Stimulated activated CD8-positive, alpha-beta memory T cell treated with anti-CD3 and anti-CD28 coated beads, Interleukin-4, amount 100 ng/mL, for 1 hour (primary cell): ENCODE data around the gene OBP2A.
"Not testable (repeated sequence)": the region's sequence is repeated elsewhere in the genome, so short reads cannot be mapped to it uniquely, and the experiment has no call there.

Experiments used
- DNase-seq, 2 donors: peaks; one replicate each; pipeline ENCODE4 v3.0.0-alpha.2; 2020; ENCODE audit warnings: low read depth in 2 of 2, low spot score in 1 of 2

The OBP2A gene

DNA sequence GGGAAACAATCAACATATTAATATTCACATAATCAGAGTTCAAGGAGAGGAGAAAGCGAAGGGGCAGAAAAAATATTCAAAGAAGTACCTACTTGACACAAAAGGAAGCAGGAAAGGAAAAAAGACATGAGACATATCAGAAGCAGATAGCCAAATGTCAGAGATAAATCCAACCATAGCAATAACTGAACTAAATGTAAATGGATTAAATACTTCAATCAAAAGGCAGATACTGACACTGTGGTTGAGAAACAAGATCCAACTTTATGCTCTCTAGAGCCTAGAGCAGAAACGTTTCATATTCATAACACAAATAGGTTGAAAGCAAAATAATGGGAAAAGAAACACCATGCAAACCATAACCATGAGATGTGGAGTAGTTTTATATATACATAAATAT lies 36.5 kb upstream of the OBP2A start:
- DNase-seq, result no peak

DNA sequence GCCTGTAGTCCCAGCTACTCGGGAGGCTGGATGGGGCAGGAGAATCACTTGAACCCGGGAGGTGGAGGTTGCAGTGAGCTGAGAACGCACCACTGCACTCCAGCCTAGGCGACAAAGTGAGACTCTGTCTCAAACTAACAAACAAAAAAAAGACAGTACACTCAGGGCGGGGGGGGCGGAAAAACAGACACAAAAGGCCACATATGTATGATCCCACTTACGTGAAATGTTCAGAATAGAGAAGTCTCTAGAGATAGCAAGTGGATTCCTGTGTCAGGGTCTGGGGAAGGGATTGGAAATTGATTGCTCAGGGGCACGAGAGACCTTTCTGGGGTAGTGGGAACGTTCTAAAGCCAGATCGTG lies 33.7 kb upstream of the OBP2A start:
- no peak for DNase-seq

DNA sequence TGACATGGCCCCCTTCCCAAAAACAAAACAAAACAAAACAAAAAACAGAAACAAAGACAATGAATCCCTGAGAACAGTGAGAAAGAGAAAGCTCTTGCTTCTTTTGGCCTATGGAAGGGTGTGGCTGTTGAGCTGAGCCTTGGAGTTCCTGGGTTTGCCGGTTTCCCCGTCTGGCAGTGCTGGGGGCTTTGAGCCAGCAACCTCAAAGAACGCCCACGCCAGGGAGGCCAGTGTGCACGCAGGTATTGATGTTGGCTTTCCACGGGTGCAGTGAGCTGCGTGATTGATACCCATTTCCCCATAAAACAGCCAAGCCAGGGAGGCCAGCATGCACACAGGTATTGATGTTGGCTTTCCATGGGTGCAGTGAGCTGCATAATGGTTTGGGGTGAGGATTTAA lies 33.0 kb upstream of the OBP2A start:
- DNase-seq, result no peak

DNA sequence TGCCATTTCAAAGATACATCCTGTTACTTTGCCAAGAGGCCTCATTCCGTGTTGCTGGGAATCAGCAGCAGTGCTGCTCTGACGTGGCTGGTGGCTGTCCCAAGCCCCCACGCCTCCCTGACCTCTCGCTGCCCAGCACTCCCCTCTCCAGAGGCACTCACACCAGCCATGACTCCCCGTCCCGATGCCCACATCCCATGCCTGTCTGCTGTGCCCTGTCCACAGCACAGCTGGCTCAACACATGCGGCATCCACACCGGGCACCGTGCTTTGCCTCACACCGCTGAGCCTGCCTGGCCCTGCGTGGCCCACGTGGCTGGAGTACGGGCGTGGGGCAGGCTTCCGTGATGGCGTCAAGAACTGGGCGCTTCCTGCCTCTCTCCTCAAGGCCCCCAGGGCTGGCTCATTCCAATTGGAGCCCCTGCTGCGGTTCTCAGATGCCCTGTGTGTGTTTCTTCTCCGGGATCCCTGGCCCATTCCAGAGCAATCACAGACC lies 32.5 kb upstream of the OBP2A start:
- DNase-seq, result no peak

DNA sequence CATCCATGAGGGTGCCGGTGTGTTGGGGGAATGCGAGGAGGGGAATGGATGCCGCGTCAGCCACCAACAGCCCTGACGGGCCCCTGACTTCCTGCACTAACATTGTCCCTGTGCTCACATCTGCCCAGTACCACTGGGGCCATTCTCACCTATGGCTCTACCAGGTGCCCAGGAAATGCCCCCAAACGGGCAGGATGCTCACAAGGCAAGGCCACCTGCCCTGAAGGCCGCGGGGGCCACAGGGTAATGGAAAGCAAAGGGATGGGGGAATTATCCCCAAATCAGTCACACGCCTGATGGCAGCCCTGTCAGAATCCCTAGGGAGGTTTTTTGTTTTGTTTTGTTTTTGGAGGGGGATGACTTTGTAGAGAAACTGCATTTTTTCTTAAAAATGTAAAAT lies 32.0 kb upstream of the OBP2A start:
- DNase-seq, result not testable (repeated sequence)

DNA sequence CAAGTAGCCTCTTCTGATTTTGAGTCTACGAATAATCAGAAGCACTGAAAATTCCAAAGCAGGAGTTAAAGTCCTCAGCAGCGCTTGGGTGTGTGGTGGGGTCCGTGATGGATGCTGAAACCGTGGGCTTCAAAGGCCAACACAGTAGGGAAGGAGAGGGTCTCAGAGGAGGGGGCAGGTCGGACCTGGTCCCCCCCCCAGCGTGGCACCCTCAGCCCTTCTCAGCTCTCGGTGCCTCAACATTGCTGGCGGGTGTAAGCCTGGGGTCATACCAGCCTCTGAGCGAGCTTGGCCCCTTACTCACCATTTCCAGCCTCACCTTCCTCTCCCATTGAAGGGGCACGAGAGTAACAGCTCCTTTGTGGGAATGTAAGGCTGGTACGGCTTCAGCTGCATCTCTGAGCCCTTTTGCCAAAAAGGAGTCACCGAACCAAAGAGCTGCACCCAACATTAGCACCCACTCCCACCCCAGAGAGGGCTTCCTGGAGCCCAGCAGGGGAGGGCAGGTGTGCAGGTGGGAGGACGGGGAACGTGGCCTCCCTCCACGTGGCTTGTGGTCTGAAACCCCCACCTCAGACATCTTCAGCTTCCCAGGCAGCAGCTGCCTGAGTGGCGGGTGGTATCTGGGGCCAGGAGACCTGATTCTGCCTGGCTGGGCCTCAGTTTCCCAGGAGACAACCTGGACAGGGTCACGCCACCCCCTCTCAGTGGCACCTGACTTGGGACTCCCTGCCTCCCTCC lies 31.4 kb upstream of the OBP2A start:
- no peak for DNase-seq

DNA sequence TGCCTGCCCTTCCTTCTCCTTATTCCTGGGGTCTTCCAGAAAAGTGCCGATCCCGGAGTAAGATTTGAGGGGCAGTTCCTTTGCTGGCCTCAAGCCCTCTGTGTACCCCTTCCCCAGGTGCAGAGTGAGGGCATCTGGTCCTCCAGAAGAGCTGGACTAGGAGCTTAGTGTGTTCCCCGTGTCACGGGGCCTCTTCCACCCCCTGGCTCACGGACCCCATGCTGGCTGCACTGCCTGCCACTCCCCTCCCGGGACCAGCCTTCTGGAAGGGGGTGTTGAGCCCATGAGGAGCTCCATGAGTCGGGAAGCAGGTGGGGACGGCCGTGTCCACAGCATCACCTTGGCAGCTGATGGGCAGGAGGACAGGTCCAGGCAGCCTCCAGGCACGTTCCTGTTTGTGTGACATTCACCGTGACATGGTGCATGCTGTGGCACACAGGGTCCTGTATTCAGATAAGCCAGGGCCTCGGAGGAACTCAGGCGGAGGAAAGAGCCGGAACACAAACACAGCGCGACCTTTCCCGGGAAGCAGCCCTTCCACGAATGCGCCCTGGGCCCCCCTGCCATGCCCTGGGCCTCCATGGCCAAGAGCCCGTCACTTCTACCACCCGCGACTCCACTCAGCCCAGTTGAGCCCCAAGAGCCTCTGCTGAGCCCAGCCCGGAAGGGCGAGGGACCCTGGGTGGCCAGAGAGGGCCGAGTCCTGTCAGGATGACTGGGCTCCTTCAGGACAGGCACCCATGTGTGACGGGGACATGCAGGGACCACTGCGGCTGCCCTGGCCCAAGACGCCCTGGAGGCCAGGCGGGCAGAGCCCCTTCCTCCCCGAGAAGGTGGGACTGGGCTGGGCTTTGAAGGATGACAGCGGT lies 30.6 kb upstream of the OBP2A start:
- no peak for DNase-seq

DNA sequence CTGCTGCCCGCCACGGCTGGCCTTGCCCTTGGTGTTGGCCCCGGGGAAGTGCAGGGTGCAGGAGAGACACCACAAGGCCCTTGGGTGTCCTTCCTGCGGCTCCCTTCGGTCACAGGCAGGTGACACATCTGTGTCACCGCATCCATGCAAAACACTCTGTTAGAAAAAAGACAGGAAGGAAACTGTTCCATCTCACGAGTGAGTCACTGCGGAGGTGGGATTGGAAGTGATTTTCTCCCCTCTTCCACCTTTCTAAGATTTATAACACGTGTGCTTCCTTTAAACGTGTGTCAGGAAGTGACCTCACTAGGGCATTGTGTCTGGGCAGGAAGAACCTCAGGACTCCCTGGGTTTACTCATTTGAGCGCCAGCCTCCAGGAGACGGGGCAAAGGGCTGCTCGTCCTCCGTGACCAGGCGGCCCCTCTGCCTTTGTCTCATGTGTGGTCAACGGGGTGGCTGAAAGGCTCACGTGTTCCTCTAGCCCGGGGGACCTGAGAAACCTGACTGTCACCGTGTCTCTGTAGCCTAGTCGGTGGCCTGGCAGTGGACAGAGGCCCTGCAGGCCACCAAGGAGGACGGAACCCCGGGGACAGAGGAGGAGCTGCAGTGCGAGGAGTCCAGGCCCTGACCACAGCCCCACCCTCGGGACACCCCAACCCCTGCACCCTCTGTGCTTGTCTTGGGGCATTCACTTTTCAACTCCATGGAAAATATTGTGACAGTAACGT lies 29.6 kb upstream of the OBP2A start:
- DNase-seq, result no peak

DNA sequence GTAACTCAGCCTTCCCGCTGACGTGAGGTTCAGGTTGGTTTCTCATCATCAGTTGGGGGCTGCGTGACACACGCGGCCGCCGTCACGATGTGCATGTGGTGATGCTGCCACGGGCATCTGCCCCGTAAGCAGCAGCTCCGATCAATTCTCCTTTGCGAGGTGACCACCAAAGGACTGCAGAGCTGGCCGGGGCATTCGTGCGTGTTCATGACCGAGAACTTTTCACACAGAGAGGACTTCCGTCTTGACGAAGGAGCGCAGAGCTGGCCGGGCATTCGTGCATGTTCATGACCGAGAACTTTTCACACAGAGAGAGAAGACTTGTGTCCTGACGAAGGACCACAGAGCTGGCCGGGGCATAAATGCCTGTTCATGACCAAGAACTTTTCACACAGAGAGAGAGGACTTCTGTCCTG lies 28.5 kb upstream of the OBP2A start:
- DNase-seq, result no peak

DNA sequence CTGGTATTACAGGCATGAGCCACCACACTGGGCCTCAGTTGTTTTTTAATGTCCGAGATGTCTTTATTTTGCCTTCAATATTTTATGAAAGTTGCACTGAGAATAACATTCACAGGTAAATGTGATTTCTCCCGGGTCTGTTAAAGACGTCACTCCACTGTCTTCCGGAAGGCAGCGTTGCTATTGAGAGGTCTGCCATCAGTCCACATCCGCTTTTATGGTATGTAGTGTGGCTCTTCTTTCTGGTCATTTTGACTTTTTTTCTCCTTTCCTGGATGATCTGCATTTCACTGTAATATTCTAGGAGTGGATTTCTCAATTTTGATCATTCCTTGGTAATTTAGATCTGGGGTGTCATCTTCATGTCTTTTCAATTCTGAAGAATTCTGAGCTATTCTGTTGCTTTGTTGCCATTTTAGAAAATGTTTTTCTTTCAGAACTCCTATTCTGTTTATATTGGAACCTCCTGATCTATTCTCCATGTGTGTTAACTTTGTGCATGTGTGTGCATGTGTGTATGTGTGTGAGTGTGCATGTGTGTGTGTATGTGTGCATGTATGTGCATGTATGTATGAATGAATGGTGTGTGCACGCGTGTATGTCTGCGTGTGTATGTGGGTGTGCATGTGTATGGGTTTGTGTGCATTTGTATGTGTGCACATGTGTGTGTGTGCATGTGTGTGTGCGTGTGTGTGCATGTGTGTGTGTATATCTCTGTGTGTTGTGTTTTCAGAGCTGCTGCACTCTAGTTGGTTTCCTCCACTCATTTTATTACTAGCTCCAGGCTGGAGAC lies 26.6 kb upstream of the OBP2A start:
- no peak for DNase-seq

DNA sequence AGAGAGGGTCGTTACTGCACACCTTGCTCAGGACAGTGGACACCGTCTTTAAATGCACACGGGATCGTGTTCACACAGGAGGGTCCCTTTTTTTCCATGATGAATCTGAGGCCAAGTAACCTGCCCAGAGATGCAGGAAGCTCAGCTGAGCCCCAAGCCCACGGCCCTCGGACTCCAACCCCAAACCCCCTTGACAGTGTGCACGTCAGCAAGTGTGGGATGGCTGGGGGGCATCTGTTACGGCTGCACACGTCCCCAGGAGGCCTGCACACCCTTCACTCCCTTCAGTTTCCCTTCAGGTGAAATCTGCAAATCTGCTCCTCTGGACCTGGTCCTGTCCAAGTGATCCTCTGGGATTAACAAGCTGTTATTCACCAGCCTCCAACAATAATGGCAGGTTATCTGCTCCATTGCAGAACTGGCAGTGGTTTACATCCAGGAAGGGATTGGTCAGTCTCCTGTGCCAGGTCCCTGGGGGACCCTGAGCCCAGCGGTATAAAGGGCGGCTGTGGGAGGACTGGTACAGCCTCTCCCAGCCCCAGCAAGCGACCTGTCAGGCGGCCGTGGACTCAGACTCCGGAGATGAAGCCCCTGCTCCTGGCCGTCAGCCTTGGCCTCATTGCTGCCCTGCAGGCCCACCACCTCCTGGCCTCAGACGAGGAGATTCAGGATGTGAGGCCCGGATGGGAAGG lies 24.9 kb upstream of the OBP2A start, which contains the start of gene LCN1:
TSS of gene LCN1 (plus strand) at position 525 of the 692 bp plus-strand sequence. CDS start at position 583, 58 bp downstream.
- no peak for DNase-seq

DNA sequence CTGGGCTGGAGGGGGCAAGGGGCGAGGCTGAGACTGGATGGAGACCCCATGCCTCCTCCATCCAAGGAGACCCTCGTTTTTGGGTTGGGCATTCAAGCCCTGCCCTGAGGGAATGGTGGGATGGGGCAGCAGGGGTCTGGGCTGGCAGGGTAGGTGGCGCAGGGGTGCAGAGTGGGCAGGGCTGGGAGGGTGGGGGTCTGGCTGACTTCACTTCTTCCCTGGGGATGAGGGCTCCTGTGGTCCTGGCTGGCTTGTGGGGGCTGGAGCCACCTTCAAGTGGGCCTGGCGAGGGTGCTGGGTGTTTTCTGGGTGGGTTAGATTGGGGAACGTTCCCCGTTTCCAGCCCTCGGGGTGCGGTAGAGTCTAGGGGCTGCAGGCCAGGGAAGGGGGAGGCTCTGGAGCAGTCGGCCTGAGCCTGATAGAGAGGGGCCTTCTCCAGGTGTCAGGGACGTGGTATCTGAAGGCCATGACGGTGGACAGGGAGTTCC lies 24.3 kb upstream of the OBP2A start:
- no peak for DNase-seq

DNA sequence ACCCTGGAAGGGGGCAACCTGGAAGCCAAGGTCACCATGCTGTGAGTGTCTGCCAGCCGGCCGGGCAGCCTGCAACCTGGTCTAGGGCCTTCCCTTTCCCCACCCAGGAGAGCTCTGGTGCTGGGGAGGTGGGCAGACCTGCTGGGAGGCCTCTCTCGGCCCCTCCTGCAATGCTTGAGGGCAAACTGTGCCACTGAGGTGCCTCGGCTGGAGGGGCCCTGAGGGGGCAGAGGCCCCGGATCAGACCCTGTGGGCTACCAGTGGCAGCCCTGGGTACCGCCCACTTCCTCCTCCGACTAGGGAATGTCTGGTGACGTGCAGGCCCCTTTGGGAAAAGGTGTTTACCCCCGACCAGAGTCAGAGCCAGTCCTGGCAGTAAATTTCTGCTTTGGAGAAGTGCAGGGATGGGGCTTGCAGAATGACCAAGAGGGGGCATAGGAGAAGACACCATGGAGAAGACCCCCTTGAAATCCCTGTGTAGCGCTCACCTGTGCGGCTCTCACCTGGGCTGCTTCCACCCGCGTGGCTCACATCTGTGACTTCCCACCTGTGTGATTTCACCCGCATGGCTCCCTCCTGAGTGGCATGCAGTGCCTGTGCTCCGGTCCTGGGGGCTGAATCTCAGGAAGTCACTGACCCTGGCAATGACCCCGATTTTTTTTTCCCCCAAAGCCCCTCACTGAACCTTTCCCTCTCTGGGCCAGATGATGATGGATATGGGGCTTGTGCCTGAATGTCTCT lies 23.6 kb upstream of the OBP2A start:
- DNase-seq, result no peak

DNA sequence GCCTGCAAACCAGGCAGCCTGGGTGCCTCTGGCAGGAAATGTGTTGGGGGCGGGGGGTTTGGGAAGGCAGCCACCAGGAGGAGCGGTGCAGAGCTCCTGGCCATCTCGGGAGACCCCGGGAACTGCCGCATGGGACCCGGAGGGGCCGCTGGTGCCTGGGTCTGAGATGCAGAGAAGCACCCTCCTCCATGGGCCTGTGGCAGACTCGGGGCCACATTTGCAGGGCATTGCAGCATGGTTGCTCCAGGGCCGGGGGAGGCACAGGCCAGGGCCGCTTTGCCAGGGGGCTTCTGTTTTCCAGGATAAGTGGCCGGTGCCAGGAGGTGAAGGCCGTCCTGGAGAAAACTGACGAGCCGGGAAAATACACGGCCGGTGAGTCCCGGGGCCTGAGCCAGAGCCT lies 23.0 kb upstream of the OBP2A start:
- DNase-seq, result no peak

DNA sequence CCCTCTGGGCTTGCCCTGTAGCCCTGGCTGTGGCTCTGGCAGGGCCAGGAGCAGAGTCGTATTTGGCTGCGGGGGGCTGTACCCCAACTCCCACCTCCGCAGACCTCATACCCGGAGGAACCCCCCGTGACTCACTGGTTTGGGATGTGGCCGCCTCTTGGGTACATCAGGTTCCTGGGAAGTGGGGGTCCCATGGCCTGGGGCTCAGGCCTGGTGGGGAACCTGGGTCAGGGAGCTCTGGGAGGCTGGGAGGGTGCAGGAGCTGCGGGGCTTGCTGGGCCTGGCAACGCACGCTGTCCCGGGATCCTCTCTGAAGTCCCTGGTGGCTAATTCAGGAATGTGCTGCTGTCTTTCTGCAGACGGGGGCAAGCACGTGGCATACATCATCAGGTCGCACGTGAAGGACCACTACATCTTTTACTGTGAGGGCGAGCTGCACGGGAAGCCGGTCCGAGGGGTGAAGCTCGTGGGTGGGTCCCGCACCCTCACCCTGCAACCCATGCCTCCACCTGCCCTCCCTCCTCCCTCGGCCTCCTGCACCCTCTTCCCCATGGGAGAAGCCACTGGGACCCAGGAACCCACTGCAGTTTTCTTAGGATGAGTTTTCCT lies 22.3 kb upstream of the OBP2A start:
- DNase-seq, result no peak

DNA sequence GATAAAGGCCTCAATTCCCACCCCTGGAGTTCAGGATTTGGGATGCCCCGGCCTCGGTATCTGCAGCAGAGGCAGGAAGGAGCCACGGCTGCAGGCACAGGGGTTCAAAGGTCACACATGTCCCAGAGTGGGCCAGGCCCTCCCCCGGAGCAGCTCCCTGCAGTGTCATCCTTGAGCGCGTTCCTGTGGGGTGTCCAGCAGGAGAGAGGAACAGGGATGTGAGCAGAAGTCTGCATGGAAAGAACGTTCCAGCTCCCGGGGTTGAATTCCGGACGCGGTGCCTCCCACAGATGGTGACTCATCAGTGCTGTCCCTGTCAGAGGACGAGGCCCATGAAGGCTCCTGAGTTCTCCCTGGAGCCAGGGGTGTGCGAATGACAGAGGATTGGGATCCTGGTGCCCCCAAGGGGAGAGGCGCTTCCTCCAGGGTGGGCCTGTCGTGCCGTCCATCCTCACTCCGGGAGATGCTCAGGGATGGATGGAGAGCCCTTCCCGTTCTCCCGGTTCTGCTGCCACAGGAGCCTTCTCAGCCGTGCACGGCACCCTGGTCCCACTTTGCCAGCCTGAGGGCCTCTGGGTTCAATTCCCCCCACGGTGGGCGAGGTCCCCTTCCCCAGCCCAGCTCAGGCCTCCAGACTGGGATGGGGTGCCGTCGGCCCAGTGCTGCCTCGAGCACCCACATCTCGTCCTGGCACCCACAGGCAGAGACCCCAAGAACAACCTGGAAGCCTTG lies 21.6 kb upstream of the OBP2A start:
- no peak for DNase-seq

DNA sequence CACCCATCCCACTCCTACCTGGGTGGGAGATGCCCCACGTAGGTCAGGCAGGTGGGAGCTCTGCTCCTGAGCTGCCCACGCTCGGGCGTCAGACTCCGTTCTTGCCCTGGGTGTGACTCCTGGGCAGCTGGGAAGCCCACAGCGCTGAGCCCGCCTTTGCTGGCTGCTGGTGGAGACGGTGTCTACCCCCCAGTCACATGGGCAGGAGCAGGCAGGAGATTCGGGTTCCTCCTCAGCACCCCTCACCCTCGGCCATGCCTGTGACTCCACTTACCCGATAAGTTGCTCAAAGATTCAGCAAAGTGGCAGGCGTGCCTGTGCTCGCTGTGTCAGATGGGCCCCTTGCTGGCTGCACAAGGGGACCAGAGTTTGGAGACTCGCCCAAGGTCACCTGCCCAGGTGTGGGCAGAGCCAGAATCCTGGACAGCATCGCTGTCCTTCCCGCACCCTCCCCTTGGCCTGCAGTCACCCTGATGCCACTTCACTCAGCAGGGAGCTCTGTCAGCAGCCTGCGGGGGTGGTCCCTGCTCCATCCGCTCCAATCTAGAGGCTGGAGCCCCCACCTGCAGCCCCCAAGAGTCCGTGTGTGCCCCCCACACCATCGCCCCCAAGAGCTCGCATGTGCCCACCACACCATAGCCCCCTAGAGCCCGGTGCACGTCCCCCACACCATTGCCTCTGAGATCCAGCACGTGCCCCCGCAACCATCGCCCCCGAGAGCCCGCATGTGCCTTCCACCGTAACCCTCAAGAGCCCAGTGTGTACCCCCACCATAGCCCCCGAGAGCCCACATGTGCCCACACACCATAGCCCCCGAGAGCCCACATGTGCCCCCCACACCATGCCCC lies 20.5 kb upstream of the OBP2A start:
- no peak for DNase-seq
